Measurements from ENCODE around the gene ABHD8.

The ABHD8 gene

GRCh38 chr19:17323300-17323963, 20.2 kb upstream of the ABHD8 start:
- in situ Hi-C loops (cut with MboI; ENCODE audit: low sequenced_read_pairs): no loop called here

GRCh38 chr19:17322854-17323253, 19.6 kb upstream of the ABHD8 start:
- in situ Hi-C loops (cut with MboI; ENCODE audit: low sequenced_read_pairs): no loop called here

- in situ Hi-C loops (cut with MboI; ENCODE audit: low sequenced_read_pairs): no loop called here
Measured at GRCh38 chr19:17321655-17322489, 18.6 kb upstream of the ABHD8 start.

DNA sequence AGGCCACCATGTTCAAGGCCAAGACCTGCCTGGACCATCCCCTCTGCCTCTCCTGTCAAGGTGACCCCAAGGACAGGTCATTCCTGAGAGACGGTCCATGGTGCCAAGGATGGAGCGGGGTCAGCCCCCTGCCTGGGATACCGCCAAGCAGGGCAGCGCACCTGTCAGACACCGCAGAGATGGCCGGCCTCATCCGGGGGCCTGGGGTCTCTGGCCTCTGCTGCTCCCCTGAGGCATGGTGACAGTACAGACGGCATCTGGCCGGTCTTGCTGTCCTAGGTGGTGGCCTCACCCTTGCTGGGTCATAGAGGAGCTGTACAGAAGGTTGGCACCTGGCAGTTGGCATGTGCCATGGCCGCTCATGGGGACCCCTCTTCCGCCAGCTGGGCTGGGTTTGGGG, 17.2 kb upstream of the ABHD8 start:
- in situ Hi-C loops (cut with MboI; ENCODE audit: low sequenced_read_pairs): no loop called here

DNA sequence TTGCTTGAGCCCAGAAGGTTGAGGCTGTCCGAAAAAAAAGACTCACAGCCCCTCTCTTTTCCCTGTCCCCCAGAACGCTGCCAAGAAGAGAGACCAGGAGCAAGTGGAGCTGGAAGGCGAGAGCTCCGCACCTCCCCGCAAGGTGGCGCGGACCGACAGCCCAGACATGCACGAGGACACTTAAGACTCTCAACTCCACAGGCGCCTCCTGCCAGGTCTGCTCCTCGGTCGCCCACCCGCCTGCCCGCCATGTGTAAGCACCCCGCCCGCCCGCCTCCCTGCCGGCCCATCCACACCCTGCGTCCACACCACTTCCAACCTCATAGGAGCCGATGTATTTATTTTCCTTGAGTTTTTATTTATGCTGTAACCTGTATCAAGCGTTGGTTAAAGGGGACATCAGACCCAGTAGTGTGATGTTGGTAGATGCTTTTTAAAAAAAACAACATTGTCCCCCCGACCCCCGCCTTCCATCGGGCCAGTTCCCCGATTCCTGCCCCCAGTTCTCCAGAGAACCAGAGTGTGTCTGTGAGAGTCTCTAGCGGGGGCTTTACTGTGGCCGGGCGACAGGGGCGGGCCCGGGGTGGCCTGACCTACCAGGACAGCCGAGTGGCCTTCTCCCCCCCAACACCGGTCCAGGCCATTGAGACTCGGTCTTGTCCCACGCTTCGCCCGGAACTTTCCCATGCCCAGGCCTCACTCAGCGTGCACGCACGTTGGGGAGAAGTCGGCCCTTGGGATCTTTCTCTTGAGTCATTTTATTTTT, 16.4 kb upstream of the ABHD8 start:
- in situ Hi-C loops (cut with MboI; ENCODE audit: low sequenced_read_pairs): no loop called here

- in situ Hi-C loops (cut with MboI; ENCODE audit: low sequenced_read_pairs): no loop called here
Measured at GRCh38 chr19:17318966-17319365, 15.7 kb upstream of the ABHD8 start.

DNA sequence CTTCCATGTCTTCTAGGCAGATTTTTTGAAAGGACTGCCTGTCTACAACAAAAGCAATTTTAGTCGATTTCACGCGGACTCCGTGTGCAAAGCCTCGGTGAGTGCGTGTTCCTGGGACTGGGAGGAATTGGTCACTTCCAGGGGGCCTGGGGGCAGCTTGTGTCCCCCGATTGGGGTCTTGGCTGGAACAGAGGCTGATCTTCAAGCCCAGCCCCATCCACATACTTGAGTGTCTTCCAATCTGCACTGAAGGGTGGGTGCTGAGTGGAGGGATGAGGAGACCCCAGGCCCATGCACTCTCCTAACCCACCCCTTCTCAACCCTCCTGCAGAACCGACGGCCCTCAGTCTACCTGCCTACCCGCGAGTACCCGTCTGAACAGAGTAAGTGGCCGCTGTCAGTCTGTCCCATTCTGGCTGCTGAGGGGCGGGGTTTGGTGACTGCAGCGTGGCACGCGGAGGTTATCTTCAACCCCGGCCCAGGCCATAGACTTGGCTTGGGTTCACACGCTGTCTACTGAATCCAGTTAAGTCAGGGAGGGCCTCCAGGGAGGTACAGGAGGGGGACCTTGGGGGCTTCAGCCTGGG, 10.9 kb upstream of the ABHD8 start:
- in situ Hi-C loops (cut with MboI; ENCODE audit: low sequenced_read_pairs): no loop called here

DNA sequence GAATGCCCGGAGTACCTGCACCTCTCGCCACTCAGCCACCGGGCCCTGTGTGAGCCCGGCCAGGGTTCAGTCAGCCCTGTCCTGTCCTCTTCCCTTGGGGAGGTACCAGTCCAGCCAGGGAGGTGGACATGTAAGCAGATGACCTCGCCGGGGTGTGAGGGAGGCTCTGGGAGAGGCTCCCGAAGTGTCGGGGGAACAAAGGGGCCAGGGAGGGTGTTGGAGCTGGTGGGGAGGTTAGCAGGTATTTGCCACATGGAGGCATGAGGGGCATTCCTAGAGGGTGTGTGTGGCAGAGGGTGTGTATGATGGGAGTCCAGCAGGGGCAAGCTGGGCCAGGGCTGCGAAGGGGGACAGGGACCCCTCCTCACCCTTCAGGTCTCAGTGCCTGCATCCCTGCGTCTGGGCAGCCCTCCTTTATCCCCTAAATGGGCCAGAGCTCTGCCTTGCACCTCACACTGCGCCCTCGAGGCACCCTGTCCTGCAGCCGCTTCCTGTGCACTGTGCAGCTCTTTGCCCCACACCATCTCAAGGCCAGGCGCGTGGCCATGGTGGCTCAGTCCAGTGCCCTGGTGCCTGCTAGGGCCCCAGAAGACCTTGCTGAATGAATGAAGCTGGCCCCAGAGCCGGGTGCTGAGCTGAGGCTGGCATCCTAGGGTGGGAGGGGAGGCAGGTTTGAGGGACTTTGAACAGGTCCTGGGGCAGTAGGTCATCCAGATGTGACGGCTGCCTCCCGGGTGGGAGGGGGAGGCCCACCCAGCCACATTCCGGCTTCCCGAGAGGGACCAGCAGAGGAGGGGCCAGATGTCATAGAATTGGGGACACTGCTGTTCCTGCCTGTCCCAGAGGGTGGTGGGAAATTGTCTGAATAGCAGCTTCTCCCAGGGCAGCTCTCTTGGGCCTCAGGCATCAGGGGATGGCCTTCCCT, 9.2 kb upstream of the ABHD8 start:
- in situ Hi-C loops (cut with MboI; ENCODE audit: low sequenced_read_pairs): no loop called here

DNA sequence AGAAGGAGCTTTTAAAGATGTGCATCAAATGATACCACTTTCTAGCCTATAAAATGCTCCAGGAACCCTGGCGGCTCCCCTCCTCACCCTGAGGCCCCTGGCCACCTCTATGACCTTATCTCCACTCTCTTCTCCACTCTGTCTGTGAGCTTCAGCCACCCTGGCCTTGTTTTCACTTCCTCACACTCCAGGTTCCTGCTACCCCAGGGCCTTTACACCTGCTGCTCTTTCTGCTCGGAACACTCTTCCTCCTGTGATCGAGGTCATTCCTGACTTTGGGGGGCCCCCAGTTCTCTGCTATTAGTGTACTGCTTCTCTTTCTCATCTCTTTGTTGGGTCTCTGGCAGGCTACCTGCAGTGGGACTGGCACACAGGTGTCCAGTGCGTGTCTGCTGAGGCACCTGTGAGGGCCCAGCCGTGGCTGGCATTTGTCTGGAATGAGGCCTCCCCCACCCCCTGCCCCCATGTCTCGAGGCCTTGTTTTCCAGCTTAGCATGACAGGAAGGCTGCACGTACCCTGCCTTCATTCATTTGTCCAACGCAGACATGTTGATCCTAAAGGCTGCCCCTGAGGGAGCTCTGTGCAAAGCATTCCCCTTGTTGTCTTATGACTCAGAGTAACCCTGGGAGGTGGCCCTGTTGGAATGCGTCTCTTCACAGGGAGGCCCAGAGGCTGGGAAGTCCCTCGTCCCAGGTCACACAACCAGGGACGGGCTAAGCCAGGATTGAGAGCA, 8.4 kb upstream of the ABHD8 start:
- in situ Hi-C loops (cut with MboI; ENCODE audit: low sequenced_read_pairs): no loop called here

DNA sequence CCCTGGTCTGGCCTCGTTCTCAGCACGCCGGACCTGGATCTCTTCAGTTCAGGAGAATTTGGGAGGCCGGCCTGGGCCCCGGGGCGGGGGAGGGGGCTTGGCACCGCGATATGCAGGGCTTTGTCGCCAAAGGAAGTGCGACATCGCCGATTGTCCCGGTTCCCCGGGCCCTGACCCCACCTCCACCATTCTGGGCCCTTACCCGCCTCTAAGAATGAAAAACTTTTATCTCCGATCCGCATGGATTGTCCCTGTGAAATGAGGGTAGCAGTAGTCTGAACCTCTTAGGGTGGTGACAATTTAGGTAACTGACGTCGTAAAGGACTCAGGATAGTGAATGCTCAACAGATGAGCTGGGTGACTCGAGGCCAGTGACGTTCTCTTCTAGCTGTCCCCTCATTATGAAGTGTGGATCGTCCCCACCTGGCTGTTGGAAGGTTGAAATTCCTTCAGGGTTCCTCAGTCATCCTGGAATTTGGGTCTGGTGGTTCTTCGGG, 6.8 kb upstream of the ABHD8 start:
- in situ Hi-C loops (cut with MboI; ENCODE audit: low sequenced_read_pairs): no loop called here

DNA sequence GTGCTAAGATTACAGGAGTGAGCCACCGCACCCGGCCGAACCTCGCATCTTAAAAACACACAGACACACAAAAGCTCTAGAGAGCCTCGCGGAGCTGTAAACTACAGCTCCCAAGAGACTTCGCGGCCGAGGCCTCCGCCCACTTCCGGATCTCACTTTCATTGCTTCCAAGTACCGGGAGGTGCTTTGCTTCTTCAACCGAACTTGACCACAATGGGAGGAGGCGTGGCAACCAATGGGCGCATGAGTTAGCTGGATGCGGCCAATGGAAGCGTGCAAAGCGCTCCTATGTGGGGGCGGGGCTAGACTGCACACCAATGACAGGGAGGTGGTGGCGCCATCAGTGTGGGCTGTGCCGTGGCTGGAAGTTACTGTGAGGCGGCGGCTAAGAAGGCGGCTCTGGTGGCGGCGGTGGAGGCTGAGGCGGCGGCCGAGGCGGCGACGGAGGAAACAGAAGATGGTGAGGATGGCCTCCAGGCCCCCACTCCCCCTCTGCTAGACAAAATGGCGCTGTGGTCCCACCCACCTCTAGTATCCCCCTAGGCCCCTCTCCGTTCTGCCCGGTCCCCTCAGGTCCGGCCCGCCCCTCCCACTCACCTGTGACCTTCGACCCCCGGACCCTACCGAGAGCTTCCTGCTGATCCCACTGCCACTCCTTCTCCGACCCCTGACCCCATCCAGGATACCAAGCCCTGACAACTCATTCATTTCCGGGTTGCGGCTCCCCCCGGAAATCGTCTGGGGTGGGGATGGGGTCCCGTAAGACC, 6.2 kb upstream of the ABHD8 start, which contains the start of gene DDA1:
Gene DDA1, plus strand, starts transcription at position 366 of the 767 bp plus-strand sequence. Its CDS starts 92 bp downstream, at position 458.
- in situ Hi-C loops (cut with MboI; ENCODE audit: low sequenced_read_pairs): no loop called here

- in situ Hi-C loops (cut with MboI; ENCODE audit: low sequenced_read_pairs): no loop called here
Measured at GRCh38 chr19:17307876-17308377, 4.7 kb upstream of the ABHD8 start.

- in situ Hi-C loops (cut with MboI; ENCODE audit: low sequenced_read_pairs): no loop called here
Measured at GRCh38 chr19:17306285-17306714, 3.1 kb upstream of the ABHD8 start.

GRCh38 chr19:17305517-17306284, 2.5 kb upstream of the ABHD8 start, which contains the start of gene MRPL34:
TSS of gene MRPL34 (plus strand) at chr19:17305872. CDS start at chr19:17305893, 21 bp downstream.
- in situ Hi-C loops (cut with MboI; ENCODE audit: low sequenced_read_pairs): no loop called here

- in situ Hi-C loops (cut with MboI; ENCODE audit: low sequenced_read_pairs): no loop called here
Measured at GRCh38 chr19:17305216-17305516, 1.9 kb upstream of the ABHD8 start.

DNA sequence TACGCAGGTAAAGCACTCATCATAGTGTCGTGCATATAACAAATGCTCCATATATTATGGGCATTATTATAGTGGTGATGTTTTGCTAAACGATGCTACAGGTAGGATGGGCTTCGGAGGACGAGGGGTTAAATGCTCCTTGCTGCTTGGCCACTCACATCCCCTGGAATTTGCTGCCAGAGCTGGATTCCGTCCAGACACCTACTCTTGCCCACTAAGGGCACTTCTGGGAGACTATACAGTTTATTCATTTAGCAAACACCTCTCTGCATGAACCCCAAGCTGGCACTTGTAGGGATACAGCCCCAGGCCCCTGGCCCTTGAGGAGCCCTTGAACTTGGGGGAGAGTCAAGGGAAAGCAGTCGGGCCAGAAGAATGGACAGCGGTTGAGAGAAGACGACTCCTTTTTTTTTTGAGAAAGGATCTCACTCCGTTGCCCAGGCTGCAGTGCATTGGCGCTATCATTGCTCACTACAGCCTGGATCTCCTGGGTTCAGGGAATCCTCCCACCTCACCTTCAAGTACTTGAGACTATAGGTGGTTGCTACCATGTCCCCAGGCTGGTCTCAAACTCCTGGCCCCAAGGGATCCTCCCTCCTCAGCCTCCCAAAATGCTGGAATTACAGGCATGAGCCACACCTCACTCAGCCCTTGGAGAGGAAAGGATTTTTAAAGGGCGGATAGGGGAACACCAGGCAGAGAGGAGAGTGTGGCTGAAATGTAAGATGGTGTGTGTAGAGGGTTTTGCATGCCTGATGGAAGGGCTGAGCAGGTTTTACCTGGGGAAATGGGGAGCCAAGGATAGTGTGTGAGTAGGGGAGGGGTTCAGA, 1.4 kb upstream of the ABHD8 start:
- in situ Hi-C loops (cut with MboI; ENCODE audit: low sequenced_read_pairs): no loop called here

DNA sequence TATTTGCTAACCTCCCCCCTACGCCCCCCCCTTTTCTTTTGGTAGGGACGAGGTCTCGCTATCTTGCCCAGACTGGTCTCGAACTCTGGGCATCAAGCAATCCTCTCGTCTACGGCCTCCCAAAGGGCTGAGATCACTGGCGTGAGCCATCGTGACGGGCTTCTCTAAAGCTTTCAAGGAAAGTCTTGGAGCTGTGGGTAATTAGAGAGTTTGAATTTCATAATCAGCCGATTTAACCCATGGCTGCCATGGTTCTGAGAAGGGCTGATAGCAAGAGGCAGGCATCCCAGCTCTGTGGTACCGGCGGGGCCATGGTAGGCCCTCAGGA, 679 bp upstream of the ABHD8 start:
- in situ Hi-C loops (cut with MboI; ENCODE audit: low sequenced_read_pairs): no loop called here

Measured in hTERT RPE-1 (cell line).